HEK293T (cell line): ENCODE data around the gene BLTP2.

Source experiments
- BHLHE40 ChIP-seq: fragments of 450-650 bp; IDR thresholded peaks from 2 replicates; pipeline ENCODE4 v1.6.1; 2016; ENCODE audit warnings: mild to moderate bottlenecking, moderate library complexity, borderline replicate concordance
- FOXM1 ChIP-seq: fragments of 450-650 bp; IDR thresholded peaks from 2 replicates; pipeline ENCODE4 v1.6.1; 2017; ENCODE audit warnings: mild to moderate bottlenecking, borderline replicate concordance
- HDGF ChIP-seq: fragments of 450-650 bp; IDR thresholded peaks from 2 replicates; pipeline ENCODE4 v1.6.1; 2017; ENCODE audit warnings: antibody characterized with exemption, borderline replicate concordance
- NFRKB ChIP-seq: fragments of 450-650 bp; IDR thresholded peaks from 2 replicates; pipeline ENCODE4 v1.6.1; 2016; ENCODE audit warnings: mild to moderate bottlenecking, moderate library complexity
- PKNOX1 ChIP-seq: fragments of 450-650 bp; IDR thresholded peaks from 2 replicates; pipeline ENCODE4 v1.6.1; 2016
- ZNF384 ChIP-seq: fragments of 450-650 bp; IDR thresholded peaks from 2 replicates; pipeline ENCODE4 v1.6.1; 2016

GRCh38 chr17:28641579-28641978 is 3.4 kb downstream of the BLTP2 start:
- TF ChIP-seq PKNOX1 (no peak), BHLHE40 (no peak), ZNF384 (no peak), FOXM1 (no peak), NFRKB (no peak), HDGF (no peak)
